SK-N-SH treated with all-trans-retinoic acid at 6 μM for 48 hours (cell line): ENCODE measurements around the gene STARD5.

Experiments used
- ATAC-seq: fragments of 200-7000 bp; cut with Tn5 transposase; 3 replicates; pipeline ENCODE4 v1.9.1; 2020; ENCODE audit warnings: mild to moderate bottlenecking, moderate library complexity
- BACH2 ChIP-seq: fragments of 250-450 bp; sonication (Bioruptor Pico); IDR thresholded peaks from 2 replicates; pipeline ENCODE4 v1.9.0; 2021; ENCODE audit warnings: mild to moderate bottlenecking, borderline replicate concordance
- CSDC2 ChIP-seq: fragments of 250-450 bp; sonication (Bioruptor Pico); IDR thresholded peaks from 2 replicates; pipeline ENCODE4 v1.5.0; 2020; ENCODE audit warnings: mild to moderate bottlenecking, moderate library complexity
- ESRRG ChIP-seq: fragments of 250-450 bp; sonication (Bioruptor Pico); IDR thresholded peaks from 2 replicates; pipeline ENCODE4 v1.6.1; 2021; ENCODE audit warnings: mild to moderate bottlenecking
- GLIS3 ChIP-seq: fragments of 250-450 bp; sonication (Bioruptor Pico); IDR thresholded peaks from 2 replicates; pipeline ENCODE4 v1.5.0; 2020; ENCODE audit warnings: mild to moderate bottlenecking, moderate library complexity
- ISL1 ChIP-seq: fragments of 250-450 bp; sonication (Bioruptor Pico); IDR thresholded peaks from 2 replicates; pipeline ENCODE4 v2.1.2; 2022; ENCODE audit warnings: mild to moderate bottlenecking, moderate library complexity
- RARB ChIP-seq: fragments of 250-450 bp; sonication (Bioruptor Pico); IDR thresholded peaks from 2 replicates; pipeline ENCODE4 v1.8.0; 2021; ENCODE audit warnings: mild to moderate bottlenecking, moderate library complexity
- SNAI2 ChIP-seq: fragments of 250-450 bp; sonication (Bioruptor Pico); IDR thresholded peaks from 2 replicates; pipeline ENCODE4 v1.5.0; 2020; ENCODE audit warnings: mild to moderate bottlenecking, moderate library complexity
- TCF4 ChIP-seq: fragments of 250-450 bp; sonication (Bioruptor Pico); IDR thresholded peaks from 2 replicates; pipeline ENCODE4 v1.8.0; 2021; ENCODE audit warnings: mild to moderate bottlenecking, moderate library complexity, borderline replicate concordance
- ZC3H10 ChIP-seq: fragments of 250-450 bp; sonication (Bioruptor Pico); IDR thresholded peaks from 2 replicates; pipeline ENCODE4 v1.5.1; 2021; ENCODE audit warnings: mild to moderate bottlenecking, moderate library complexity
- ZFP30 ChIP-seq: fragments of 450-650 bp; formaldehyde crosslinking; IDR thresholded peaks from 2 replicates; pipeline ENCODE4 v1.5.0; 2022; ENCODE audit warnings: mild to moderate bottlenecking, moderate library complexity
- ZNF565 ChIP-seq: fragments of 450-650 bp; formaldehyde crosslinking; conservative IDR thresholded peaks from 2 replicates; pipeline ENCODE4 v1.5.0; 2020; ENCODE audit warnings: low read depth, mild to moderate bottlenecking, moderate library complexity
- ZNF70 ChIP-seq: fragments of 450-650 bp; formaldehyde crosslinking; IDR thresholded peaks from 2 replicates; pipeline ENCODE4 v1.5.0; 2020; ENCODE audit warnings: mild to moderate bottlenecking, moderate library complexity
- ZNF8 ChIP-seq: fragments of 450-650 bp; formaldehyde crosslinking; IDR thresholded peaks from 2 replicates; pipeline ENCODE4 v1.5.0; 2020; ENCODE audit warnings: mild to moderate bottlenecking, moderate library complexity
- TF ChIP-seq, protein P1 (sequence below): fragments of 250-450 bp; sonication (Bioruptor Pico); IDR thresholded peaks from 2 replicates; pipeline ENCODE4 v1.8.0; 2020; ENCODE audit warnings: mild to moderate bottlenecking, moderate library complexity, borderline replicate concordance
- TF ChIP-seq, protein P2 (sequence below): fragments of 250-450 bp; sonication (Bioruptor Pico); IDR thresholded peaks from 2 replicates; pipeline ENCODE4 v1.5.0; 2020; ENCODE audit warnings: mild to moderate bottlenecking, moderate library complexity
- TF ChIP-seq, protein P3 (sequence below): fragments of 250-450 bp; sonication (Bioruptor Pico); IDR thresholded peaks from 2 replicates; pipeline ENCODE4 v1.5.1; 2021; ENCODE audit warnings: mild to moderate bottlenecking, moderate library complexity
- TF ChIP-seq, protein P4 (sequence below): fragments of 250-450 bp; sonication (Bioruptor Pico); IDR thresholded peaks from 2 replicates; pipeline ENCODE4 v1.8.0; 2021; ENCODE audit warnings: low read depth, mild to moderate bottlenecking, moderate library complexity, borderline replicate concordance
- TF ChIP-seq, protein P5 (sequence below): fragments of 250-450 bp; sonication (Bioruptor Pico); IDR thresholded peaks from 2 replicates; pipeline ENCODE4 v1.5.1; 2020; ENCODE audit warnings: low read depth, mild to moderate bottlenecking, moderate library complexity

The STARD5 gene

DNA sequence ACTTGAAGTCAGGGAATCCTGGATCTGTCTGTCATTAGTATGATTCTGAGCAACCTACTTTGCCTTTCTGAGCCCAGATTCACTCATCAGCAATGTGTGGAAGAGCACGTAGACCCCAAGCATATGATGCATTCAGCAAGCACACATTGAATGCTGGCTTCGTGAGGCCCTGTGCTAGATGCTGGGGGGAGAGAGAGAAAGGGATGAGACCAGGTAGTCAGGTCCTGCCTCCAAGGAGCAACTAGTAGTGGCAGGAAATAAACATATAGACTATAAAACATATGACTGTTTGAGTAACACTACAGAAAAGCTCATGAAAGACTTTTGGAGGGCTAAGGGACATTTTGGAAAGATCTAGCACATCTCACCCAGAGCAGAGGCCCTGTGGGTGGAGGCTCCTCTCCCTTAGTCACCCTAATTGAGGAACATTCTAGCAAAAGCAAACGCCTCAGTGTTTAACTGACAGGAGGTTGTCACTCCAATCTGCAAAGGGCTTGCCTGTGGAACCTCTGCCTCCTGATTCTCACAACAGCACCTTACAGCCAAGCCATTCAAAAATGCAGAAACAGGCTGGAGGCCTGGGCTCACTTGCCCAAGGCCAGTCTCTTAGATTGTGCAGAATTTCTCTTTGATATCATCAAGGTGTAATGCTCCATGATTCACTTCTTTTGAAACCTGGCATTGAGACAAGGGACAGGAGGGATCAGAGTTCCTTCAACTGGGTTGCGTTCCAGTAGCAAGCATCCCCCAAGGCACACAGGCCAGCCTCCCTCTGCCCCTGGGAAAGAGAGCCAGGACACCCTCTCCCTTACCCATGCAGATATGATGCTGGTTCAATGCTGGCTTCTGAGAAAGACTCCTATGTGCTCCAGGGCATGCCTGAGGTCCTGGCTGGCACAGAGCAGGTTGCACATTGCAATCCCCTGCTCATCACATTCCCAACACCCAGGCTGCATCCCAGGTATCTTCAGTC is 26.1 kb downstream of the STARD5 start (continued):
- TF ChIP-seq, protein P1, sequence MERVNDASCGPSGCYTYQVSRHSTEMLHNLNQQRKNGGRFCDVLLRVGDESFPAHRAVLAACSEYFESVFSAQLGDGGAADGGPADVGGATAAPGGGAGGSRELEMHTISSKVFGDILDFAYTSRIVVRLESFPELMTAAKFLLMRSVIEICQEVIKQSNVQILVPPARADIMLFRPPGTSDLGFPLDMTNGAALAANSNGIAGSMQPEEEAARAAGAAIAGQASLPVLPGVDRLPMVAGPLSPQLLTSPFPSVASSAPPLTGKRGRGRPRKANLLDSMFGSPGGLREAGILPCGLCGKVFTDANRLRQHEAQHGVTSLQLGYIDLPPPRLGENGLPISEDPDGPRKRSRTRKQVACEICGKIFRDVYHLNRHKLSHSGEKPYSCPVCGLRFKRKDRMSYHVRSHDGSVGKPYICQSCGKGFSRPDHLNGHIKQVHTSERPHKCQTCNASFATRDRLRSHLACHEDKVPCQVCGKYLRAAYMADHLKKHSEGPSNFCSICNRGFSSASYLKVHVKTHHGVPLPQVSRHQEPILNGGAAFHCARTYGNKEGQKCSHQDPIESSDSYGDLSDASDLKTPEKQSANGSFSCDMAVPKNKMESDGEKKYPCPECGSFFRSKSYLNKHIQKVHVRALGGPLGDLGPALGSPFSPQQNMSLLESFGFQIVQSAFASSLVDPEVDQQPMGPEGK (CRISPR knock-in tag) = no peak
- TF ChIP-seq, protein P2, sequence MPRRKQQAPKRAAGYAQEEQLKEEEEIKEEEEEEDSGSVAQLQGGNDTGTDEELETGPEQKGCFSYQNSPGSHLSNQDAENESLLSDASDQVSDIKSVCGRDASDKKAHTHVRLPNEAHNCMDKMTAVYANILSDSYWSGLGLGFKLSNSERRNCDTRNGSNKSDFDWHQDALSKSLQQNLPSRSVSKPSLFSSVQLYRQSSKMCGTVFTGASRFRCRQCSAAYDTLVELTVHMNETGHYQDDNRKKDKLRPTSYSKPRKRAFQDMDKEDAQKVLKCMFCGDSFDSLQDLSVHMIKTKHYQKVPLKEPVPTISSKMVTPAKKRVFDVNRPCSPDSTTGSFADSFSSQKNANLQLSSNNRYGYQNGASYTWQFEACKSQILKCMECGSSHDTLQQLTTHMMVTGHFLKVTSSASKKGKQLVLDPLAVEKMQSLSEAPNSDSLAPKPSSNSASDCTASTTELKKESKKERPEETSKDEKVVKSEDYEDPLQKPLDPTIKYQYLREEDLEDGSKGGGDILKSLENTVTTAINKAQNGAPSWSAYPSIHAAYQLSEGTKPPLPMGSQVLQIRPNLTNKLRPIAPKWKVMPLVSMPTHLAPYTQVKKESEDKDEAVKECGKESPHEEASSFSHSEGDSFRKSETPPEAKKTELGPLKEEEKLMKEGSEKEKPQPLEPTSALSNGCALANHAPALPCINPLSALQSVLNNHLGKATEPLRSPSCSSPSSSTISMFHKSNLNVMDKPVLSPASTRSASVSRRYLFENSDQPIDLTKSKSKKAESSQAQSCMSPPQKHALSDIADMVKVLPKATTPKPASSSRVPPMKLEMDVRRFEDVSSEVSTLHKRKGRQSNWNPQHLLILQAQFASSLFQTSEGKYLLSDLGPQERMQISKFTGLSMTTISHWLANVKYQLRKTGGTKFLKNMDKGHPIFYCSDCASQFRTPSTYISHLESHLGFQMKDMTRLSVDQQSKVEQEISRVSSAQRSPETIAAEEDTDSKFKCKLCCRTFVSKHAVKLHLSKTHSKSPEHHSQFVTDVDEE = no peak
- TF ChIP-seq RARB (CRISPR knock-in tag) = no peak

DNA sequence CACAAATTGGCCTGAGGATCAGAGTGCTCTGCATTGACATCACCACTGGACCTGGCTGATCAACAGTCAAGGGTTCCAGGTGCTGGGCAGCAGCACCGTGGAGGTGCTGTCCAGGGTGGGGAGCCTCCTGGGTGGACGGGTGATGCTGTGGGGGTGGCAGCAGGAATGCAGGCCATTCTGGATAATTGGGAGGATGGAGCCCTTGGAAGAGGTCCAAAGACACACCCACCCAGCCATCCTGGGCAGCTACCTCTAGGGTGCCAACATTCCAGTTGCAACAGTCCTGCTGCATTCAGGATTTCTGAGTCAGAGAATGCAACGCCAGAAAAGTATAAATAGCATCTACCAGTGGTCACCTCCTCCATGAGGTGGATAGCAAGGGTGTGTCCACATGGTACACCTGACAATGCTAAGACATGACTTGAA is 26.8 kb downstream of the STARD5 start:
- TF ChIP-seq, protein P3, sequence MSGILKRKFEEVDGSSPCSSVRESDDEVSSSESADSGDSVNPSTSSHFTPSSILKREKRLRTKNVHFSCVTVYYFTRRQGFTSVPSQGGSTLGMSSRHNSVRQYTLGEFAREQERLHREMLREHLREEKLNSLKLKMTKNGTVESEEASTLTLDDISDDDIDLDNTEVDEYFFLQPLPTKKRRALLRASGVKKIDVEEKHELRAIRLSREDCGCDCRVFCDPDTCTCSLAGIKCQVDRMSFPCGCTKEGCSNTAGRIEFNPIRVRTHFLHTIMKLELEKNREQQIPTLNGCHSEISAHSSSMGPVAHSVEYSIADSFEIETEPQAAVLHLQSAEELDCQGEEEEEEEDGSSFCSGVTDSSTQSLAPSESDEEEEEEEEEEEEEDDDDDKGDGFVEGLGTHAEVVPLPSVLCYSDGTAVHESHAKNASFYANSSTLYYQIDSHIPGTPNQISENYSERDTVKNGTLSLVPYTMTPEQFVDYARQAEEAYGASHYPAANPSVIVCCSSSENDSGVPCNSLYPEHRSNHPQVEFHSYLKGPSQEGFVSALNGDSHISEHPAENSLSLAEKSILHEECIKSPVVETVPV (CRISPR knock-in tag) = no peak
- TF ChIP-seq ZNF70 (CRISPR knock-in tag) = no peak
- TF ChIP-seq, protein P2 = no peak
- no peak for TF ChIP-seq ISL1 (CRISPR knock-in tag)
- TF ChIP-seq RARB (CRISPR knock-in tag) = no peak
- no peak for TF ChIP-seq ZNF8
- TF ChIP-seq GLIS3 (CRISPR knock-in tag) = no peak
- TF ChIP-seq, protein P4, sequence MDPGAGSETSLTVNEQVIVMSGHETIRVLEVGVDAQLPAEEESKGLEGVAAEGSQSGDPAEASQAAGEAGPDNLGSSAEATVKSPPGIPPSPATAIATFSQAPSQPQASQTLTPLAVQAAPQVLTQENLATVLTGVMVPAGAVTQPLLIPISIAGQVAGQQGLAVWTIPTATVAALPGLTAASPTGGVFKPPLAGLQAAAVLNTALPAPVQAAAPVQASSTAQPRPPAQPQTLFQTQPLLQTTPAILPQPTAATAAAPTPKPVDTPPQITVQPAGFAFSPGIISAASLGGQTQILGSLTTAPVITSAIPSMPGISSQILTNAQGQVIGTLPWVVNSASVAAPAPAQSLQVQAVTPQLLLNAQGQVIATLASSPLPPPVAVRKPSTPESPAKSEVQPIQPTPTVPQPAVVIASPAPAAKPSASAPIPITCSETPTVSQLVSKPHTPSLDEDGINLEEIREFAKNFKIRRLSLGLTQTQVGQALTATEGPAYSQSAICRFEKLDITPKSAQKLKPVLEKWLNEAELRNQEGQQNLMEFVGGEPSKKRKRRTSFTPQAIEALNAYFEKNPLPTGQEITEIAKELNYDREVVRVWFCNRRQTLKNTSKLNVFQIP = no peak
- TF ChIP-seq ZNF565 (CRISPR knock-in tag) = no peak
- no peak for TF ChIP-seq BACH2
- no peak for TF ChIP-seq SNAI2 (CRISPR knock-in tag)
- TF ChIP-seq, protein P1 (CRISPR knock-in tag) = no peak
- no peak for TF ChIP-seq ZFP30 (CRISPR knock-in tag)
- TF ChIP-seq TCF4 = no peak
- no peak for TF ChIP-seq CSDC2 (CRISPR knock-in tag)
- no peak for TF ChIP-seq ZC3H10 (CRISPR knock-in tag)
- TF ChIP-seq, protein P5, sequence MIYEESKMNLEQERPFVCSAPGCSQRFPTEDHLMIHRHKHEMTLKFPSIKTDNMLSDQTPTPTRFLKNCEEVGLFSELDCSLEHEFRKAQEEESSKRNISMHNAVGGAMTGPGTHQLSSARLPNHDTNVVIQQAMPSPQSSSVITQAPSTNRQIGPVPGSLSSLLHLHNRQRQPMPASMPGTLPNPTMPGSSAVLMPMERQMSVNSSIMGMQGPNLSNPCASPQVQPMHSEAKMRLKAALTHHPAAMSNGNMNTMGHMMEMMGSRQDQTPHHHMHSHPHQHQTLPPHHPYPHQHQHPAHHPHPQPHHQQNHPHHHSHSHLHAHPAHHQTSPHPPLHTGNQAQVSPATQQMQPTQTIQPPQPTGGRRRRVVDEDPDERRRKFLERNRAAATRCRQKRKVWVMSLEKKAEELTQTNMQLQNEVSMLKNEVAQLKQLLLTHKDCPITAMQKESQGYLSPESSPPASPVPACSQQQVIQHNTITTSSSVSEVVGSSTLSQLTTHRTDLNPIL (CRISPR knock-in tag) = no peak
- no peak for TF ChIP-seq ESRRG
- TF ChIP-seq, all 23 proteins: peak for 0
- peak; percentile 41; the same call in 1 of the 3 replicates for ATAC-seq
